GM10266 (cell line): ENCODE measurements around the gene GATA2.

Experiments used
- DNase-seq: peaks from one replicate; pipeline ENCODE4 v3.0.0; 2012; ENCODE audit errors: extremely low spot score
- TF ChIP-seq, protein P1 (sequence below): IDR thresholded peaks from 2 replicates; pipeline ENCODE4 v1.5.1; 2012; ENCODE audit warnings: mild to moderate bottlenecking, low read depth; ENCODE audit not compliant: control insufficient read depth, insufficient read depth; ENCODE audit errors: missing control alignments

GATA2 gene

GRCh38 chr3:128523591-128523990, 30.6 kb upstream of the GATA2 start:
- TF ChIP-seq, protein P1, sequence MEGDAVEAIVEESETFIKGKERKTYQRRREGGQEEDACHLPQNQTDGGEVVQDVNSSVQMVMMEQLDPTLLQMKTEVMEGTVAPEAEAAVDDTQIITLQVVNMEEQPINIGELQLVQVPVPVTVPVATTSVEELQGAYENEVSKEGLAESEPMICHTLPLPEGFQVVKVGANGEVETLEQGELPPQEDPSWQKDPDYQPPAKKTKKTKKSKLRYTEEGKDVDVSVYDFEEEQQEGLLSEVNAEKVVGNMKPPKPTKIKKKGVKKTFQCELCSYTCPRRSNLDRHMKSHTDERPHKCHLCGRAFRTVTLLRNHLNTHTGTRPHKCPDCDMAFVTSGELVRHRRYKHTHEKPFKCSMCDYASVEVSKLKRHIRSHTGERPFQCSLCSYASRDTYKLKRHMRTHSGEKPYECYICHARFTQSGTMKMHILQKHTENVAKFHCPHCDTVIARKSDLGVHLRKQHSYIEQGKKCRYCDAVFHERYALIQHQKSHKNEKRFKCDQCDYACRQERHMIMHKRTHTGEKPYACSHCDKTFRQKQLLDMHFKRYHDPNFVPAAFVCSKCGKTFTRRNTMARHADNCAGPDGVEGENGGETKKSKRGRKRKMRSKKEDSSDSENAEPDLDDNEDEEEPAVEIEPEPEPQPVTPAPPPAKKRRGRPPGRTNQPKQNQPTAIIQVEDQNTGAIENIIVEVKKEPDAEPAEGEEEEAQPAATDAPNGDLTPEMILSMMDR, result no peak
- no peak for DNase-seq

DNA sequence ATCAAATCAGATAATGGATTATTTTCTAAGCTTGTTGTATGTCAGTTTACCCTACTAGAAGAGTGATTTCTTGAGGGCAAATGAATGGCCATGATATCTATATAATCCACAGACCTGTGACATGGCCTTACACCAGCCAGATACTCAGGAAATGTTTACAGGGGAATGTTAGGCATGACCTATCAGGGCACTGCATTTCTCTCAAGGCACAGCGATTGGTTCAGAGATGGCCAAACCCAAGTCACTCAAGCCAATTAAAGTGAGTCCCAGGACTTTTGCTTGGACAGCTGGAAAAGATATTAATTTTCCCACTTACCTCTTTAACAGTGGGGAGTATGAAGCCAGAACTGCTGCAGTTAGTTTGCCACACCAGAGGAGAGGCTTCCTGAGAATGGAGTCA, 28.7 kb upstream of the GATA2 start:
- DNase-seq, result no peak
- TF ChIP-seq, protein P1, result no peak

DNA sequence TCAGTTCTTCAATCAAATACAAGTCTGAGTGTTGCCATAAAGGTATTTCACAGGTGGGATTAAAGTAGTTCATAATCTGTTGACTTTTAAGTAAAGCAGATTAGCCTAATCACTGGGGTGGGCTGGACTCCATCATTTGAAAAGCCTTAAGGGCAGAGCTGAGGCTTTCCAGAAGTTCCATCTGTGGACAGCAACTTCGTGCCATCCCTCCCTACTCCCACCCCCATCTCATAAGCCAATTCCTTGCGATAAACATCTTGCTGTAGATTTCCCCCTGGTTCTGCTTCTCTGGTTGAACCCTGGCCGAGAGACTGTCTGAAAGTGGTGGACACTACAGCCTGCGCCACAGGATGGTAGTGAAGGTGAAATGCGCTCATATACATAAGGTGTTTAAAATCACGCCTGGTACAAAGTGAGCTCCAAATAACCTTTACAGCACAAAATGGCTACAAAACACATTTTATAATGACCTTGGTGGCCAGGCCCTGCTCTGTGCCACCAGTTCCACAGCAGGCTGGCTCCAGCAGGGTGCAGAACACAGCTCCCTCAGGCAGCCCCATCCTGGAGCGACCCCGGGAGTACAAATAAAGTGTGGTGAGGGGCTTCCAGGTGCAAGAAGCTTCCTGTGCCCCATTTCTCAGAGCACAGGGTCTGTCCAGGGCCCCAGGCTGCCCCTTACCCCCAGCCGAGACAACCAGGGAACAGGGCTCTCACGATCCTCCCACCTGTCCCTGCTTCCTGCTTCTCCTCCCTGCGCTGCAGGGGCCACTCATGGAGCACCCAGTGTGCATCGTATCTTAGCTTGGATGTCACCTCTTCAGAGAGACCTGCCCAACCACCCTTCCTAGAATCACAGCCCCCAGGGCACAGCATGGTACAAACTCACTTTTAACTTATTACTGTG, 25.8 kb upstream of the GATA2 start:
- no peak for DNase-seq
- TF ChIP-seq, protein P1, result no peak

DNA sequence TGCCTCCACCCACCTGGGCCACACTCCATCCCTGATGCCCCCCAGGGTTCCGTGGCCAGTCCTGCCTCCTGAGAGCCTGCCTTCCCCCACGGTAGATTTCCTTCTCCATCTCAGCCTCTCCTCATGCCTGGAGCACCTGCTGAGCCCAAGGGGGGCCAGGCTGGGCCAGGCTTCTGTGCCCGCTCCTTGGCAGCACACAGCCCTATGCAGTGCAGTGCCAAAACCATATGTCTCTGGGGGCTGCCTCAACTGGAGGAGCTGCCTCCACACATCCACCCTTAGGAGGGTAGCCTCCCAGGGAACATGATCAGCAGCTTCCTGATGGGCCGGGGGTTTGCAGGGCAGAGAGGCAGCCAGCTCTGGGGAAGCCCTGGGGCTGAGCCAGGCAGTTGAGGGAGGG, 24.6 kb upstream of the GATA2 start:
- TF ChIP-seq, protein P1, result no peak
- no peak for DNase-seq

DNA sequence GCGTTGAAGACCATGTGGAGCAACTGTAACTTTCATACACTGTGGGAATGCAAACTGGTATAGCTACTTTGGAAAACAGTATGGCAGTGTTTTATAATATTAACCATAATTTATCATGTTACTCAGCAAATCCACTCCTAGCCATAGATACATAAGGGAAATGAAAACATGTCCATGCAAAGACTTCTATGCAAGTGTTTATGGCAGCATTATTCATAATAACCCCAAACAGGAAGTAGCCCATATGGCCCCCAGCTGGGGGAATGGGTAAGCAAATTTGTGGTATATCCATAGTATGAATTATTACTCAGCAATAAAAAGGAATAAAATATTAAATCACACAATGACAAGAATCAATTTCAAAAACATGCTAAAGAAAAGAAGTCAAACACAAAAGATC, 23.0 kb upstream of the GATA2 start:
- TF ChIP-seq, protein P1, result no peak
- DNase-seq, result no peak

DNA sequence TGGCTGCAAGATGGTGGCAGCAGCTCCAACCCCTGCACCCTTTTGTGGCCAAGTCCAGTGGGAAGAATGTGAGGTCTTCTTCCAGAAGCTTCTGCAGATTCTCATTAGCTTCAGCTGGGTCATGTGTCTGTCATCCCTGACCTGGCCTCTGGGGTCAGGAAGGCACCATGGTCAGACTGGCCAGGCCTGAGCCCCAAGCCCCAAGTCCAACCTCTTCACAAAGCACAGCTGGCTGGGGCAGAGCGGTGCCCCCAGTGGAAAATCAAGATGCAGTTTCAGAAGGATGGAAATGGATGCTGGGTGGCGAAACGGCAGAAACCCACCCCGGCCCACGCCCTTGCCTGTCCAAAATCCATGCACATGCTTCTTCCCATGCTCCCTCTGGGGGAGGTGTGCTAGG, 15.9 kb upstream of the GATA2 start:
- no peak for DNase-seq
- TF ChIP-seq, protein P1, result no peak

GRCh38 chr3:128506754-128507153, 13.8 kb upstream of the GATA2 start:
- TF ChIP-seq, protein P1, result no peak
- no peak for DNase-seq
